HL-60 (cell line): Measurements from ENCODE around the gene MTFR1L.

Experiments
- DNase-seq, 2 experiments: peaks; one replicate each; pipeline ENCODE4 v3.0.0-alpha.2; 2010 to 2020; ENCODE audit warnings: low read depth in 1 of 2, low spot score in 1 of 2
- H3K27ac ChIP-seq: fragments of 250-450 bp; sonication (Bioruptor Pico); replicated peaks from 2 replicates; pipeline ENCODE4 v1.5.1; 2020; ENCODE audit warnings: mild to moderate bottlenecking, moderate library complexity
- H3K27me3 ChIP-seq: fragments of 250-450 bp; sonication (Bioruptor Pico); 2 replicates; pipeline ENCODE4 v1.5.1; 2021; ENCODE audit warnings: mild to moderate bottlenecking, moderate library complexity; ENCODE audit not compliant: insufficient read depth, poor library complexity, severe bottlenecking
- H3K4me3 ChIP-seq: replicated peaks from 2 replicates; pipeline ENCODE4 v1.5.1; 2011; ENCODE audit warnings: mild to moderate bottlenecking, control low read depth, low read length; ENCODE audit not compliant: insufficient read depth
- GABPA ChIP-seq: IDR thresholded peaks from 2 replicates; pipeline ENCODE4 v1.6.1; 2012; ENCODE audit warnings: low read depth
- POLR2AphosphoS5 ChIP-seq: IDR thresholded peaks from 2 replicates; pipeline ENCODE4 v1.6.1; 2012; ENCODE audit warnings: low read depth
- SPI1 ChIP-seq: IDR thresholded peaks from 2 replicates; pipeline ENCODE4 v1.6.1; 2012; ENCODE audit warnings: low read depth, mild to moderate bottlenecking, borderline replicate concordance
- TF ChIP-seq, protein P1 (sequence below): IDR thresholded peaks from 2 replicates; pipeline ENCODE4 v1.6.1; 2012; ENCODE audit warnings: low read depth; ENCODE audit not compliant: insufficient replicate concordance
- TF ChIP-seq, protein P2 (sequence below): IDR thresholded peaks from one replicate; pipeline ENCODE4 v1.5.1; 2011; ENCODE audit warnings: low read length, control low read depth, inconsistent platforms; ENCODE audit not compliant: insufficient read depth

The MTFR1L gene

DNA sequence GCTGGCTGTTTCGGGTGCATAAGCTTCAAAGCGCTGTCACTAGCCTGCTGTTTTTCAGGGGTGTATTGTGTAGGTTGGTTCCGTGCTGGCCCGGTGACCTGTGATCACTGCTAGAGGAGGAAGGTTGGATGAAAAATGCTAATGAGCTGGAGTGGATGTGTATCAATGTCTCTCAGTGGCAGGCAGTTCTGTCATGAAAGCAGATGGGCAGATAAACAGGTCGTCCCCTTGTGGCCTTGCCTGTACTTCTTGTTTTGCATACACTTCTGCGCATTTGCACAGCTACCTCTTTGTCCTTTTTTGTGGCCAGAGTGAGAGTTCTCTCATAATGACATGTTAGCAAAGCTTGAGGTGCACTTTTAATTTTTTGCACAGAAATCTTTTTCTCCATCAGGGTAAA lies 16.8 kb upstream of the MTFR1L start:
- Histone ChIP-seq H3K27ac (no peak overlapping the region), H3K4me3 (no peak overlapping the region), H3K27me3 (no peaks in the 10 kb centered on the region)
- DNase-seq: peak in 1 of 2 experiments; percentile 35
- TF ChIP-seq SPI1 (no peak), POLR2AphosphoS5 (no peak), GABPA (no peak)
- TF ChIP-seq, protein P1, sequence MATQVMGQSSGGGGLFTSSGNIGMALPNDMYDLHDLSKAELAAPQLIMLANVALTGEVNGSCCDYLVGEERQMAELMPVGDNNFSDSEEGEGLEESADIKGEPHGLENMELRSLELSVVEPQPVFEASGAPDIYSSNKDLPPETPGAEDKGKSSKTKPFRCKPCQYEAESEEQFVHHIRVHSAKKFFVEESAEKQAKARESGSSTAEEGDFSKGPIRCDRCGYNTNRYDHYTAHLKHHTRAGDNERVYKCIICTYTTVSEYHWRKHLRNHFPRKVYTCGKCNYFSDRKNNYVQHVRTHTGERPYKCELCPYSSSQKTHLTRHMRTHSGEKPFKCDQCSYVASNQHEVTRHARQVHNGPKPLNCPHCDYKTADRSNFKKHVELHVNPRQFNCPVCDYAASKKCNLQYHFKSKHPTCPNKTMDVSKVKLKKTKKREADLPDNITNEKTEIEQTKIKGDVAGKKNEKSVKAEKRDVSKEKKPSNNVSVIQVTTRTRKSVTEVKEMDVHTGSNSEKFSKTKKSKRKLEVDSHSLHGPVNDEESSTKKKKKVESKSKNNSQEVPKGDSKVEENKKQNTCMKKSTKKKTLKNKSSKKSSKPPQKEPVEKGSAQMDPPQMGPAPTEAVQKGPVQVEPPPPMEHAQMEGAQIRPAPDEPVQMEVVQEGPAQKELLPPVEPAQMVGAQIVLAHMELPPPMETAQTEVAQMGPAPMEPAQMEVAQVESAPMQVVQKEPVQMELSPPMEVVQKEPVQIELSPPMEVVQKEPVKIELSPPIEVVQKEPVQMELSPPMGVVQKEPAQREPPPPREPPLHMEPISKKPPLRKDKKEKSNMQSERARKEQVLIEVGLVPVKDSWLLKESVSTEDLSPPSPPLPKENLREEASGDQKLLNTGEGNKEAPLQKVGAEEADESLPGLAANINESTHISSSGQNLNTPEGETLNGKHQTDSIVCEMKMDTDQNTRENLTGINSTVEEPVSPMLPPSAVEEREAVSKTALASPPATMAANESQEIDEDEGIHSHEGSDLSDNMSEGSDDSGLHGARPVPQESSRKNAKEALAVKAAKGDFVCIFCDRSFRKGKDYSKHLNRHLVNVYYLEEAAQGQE: no peak
- TF ChIP-seq, protein P2, sequence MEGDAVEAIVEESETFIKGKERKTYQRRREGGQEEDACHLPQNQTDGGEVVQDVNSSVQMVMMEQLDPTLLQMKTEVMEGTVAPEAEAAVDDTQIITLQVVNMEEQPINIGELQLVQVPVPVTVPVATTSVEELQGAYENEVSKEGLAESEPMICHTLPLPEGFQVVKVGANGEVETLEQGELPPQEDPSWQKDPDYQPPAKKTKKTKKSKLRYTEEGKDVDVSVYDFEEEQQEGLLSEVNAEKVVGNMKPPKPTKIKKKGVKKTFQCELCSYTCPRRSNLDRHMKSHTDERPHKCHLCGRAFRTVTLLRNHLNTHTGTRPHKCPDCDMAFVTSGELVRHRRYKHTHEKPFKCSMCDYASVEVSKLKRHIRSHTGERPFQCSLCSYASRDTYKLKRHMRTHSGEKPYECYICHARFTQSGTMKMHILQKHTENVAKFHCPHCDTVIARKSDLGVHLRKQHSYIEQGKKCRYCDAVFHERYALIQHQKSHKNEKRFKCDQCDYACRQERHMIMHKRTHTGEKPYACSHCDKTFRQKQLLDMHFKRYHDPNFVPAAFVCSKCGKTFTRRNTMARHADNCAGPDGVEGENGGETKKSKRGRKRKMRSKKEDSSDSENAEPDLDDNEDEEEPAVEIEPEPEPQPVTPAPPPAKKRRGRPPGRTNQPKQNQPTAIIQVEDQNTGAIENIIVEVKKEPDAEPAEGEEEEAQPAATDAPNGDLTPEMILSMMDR: no peak

DNA sequence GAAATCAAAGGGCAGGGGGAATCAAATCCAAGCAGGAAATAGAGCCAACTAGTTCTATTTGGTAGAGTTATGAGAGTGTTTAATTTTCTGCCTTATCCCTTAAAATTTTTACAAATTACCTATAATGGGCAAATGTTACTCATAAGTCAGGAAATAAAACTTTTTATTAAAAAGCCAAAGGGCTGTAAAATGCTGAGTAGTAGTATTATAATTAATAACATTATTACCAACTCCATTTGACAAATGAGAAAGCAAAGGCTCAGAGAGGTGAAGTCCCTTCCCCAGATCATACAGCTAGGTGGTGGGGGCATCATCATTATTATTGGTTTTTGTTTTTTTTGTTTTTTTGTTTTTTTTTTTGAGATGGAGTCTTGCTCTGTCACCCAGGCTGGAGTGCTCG lies 16.4 kb upstream of the MTFR1L start:
- no peak overlapping the region for H3K27ac ChIP-seq
- TF ChIP-seq POLR2AphosphoS5 (no peak), GABPA (no peak), SPI1 (no peak)
- TF ChIP-seq, protein P1: no peak
- H3K4me3 ChIP-seq: no peak overlapping the region
- no peaks in the 10 kb centered on the region for H3K27me3 ChIP-seq
- no peak for DNase-seq

DNA sequence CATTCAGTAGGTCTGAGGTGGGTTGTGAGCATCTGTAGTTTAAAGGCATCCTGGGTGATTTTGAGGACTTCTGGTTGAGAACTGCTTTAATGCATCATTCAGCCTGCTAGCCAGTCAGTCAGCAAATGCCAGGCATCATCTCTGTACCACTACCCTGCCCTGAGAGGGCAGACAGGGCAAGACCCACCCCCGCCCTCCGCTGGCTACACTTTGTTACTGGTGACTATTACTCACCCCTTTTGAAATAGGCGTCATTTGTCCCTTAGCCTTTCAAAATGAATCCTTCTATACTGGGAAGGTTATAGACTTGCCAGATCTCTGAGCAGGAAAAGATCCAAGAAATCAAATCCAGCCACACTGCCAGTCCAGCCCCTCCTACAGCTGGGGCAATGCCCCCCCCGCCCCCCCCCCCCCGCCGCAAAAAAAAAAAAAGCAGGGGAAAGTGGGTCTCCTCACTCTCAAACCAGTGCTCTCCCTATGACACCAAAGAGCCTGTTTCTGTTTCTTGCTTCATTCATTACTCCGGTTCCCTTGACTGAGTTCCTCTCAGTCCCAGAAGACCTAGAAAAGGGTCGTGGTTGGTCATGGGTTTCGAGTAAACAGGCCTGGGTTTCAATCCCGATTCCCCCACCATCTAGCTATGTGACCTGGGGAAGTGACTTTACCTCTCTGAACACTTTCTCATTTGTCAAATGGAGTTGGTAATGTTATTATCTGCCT lies 15.3 kb upstream of the MTFR1L start:
- no peak for DNase-seq
- Histone ChIP-seq H3K27me3 (no peaks in the 10 kb centered on the region), H3K4me3 (no peak overlapping the region), H3K27ac (no peak overlapping the region)
- TF ChIP-seq POLR2AphosphoS5 (no peak), GABPA (no peak), SPI1 (no peak)
- TF ChIP-seq, protein P1: no peak
- TF ChIP-seq, protein P2: no peak
